ENCODE results near the gene MRGPRD.

The MRGPRD gene

DNA sequence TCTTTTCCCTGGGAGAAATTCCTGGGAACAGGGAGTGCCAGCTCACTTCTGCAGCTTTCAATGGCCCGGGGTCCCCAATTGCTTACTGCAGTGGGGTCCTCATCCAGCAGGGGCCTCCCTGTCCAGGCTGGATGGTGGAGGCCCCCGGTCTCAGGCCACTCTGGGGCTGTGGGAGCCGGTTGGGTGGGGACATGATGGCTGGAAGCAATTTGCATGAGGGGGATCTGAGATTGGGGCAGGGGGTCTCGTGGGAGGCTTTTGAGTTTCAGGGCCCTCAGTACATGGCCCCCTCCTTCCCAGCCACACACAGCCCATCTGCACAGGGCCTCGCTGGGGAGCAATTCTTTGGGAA lies 25.2 kb downstream of the MRGPRD start:
- H3K4me3 ChIP-seq (ENCODE audit: low read length) = no peak overlapping the region
- no peak overlapping the region for H3K4me2 ChIP-seq (ENCODE audit: low read depth, low read length)
- TF ChIP-seq EZH2 (optimal IDR thresholded peaks at IDR 0.05; ENCODE audit: low read depth, low read length) = no peak
- TF ChIP-seq, protein P1, sequence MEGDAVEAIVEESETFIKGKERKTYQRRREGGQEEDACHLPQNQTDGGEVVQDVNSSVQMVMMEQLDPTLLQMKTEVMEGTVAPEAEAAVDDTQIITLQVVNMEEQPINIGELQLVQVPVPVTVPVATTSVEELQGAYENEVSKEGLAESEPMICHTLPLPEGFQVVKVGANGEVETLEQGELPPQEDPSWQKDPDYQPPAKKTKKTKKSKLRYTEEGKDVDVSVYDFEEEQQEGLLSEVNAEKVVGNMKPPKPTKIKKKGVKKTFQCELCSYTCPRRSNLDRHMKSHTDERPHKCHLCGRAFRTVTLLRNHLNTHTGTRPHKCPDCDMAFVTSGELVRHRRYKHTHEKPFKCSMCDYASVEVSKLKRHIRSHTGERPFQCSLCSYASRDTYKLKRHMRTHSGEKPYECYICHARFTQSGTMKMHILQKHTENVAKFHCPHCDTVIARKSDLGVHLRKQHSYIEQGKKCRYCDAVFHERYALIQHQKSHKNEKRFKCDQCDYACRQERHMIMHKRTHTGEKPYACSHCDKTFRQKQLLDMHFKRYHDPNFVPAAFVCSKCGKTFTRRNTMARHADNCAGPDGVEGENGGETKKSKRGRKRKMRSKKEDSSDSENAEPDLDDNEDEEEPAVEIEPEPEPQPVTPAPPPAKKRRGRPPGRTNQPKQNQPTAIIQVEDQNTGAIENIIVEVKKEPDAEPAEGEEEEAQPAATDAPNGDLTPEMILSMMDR (IDR thresholded peaks at IDR 0.05; ENCODE audit: low read length) = no peak
- H3K79me2 ChIP-seq (ENCODE audit: low read length) = no peaks in the 10 kb centered on the region
- no peaks in the 10 kb centered on the region for H3K36me3 ChIP-seq (replicated peaks; ENCODE audit: insufficient read depth, low read length)
- no peak for DNase-seq
- H3F3A ChIP-seq (ENCODE audit: insufficient read depth, low read length) = no peaks in the 10 kb centered on the region
- H3K9ac ChIP-seq (ENCODE audit: low read length) = no peak overlapping the region
- H3K27ac ChIP-seq (ENCODE audit: low read length) = no peak overlapping the region
- H3K4me1 ChIP-seq (ENCODE audit: low read length) = no peaks in the 10 kb centered on the region
- H3K9me3 ChIP-seq (replicated peaks; ENCODE audit: insufficient read depth, low read length) = no peaks in the 10 kb centered on the region
- no peak overlapping the region for H2AFZ ChIP-seq (ENCODE audit: low read length)
- H4K20me1 ChIP-seq (ENCODE audit: insufficient read depth, low read length) = no peaks in the 10 kb centered on the region
- H3K27me3 ChIP-seq (replicated peaks; ENCODE audit: insufficient read depth, low read length) = peaks cover 35% of the 10 kb centered on the region
- no peaks in the 10 kb centered on the region for H3K9me2 ChIP-seq (replicated peaks; ENCODE audit: insufficient read depth, low read length)

DNA sequence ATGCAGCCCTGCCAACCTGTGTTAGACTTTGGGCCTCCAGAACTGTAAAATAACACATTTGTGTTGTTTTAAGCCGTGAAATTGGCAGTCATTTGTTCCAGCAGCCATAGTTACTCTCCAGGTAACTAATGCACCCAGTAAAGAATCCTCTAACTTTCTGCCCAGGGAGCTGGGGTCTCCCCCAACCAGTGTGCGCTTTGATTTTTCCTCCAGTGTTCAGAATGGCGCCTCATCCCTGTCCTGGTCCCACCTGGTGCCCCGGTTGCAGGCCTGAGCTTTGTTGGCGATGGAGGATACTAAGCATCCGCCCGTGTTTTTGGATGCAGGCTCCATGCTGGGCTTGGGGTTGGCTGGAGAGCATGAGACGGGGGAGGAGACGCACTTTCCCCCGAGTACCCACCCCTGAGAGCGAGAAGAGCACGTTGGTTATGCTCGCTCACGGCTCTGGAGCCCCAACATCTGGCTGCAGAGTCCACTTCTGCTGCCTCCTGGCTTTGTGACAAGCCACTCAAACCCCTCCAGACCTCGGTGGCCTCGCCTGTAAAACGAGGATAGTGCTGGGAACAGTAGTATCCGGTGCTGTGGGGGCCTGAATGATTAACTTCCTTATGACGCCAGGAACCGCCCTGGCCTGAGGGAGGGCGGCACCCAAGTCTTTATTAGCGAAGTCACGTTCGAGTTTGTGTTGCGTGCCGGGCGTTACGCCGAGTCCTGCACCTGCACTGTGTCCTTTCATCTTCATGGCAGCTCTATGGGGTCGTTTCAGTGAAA lies 25.8 kb downstream of the MRGPRD start:
- no peaks in the 10 kb centered on the region for H3K9me2 ChIP-seq (replicated peaks; ENCODE audit: insufficient read depth, low read length)
- H4K20me1 ChIP-seq (ENCODE audit: insufficient read depth, low read length) = no peaks in the 10 kb centered on the region
- H3F3A ChIP-seq (ENCODE audit: insufficient read depth, low read length) = no peaks in the 10 kb centered on the region
- H2AFZ ChIP-seq (ENCODE audit: low read length) = no peak overlapping the region
- H3K9me3 ChIP-seq (replicated peaks; ENCODE audit: insufficient read depth, low read length) = no peaks in the 10 kb centered on the region
- TF ChIP-seq EZH2 (optimal IDR thresholded peaks at IDR 0.05; ENCODE audit: low read depth, low read length) (no peak), EZH2phosphoT487 (IDR thresholded peaks at IDR 0.05; ENCODE audit: low read length) (no peak)
- TF ChIP-seq, protein P1 (IDR thresholded peaks at IDR 0.05; ENCODE audit: low read length) = no peak
- no peak overlapping the region for H3K4me2 ChIP-seq (ENCODE audit: low read depth, low read length)
- no peaks in the 10 kb centered on the region for H3K79me2 ChIP-seq (ENCODE audit: low read length)
- no peaks in the 10 kb centered on the region for H3K36me3 ChIP-seq (replicated peaks; ENCODE audit: insufficient read depth, low read length)
- no peak overlapping the region for H3K9ac ChIP-seq (ENCODE audit: low read length)
- no peaks in the 10 kb centered on the region for H3K4me1 ChIP-seq (ENCODE audit: low read length)
- no peak for DNase-seq
- peaks cover 30% of the 10 kb centered on the region for H3K27me3 ChIP-seq (replicated peaks; ENCODE audit: insufficient read depth, low read length)
- H3K4me3 ChIP-seq (ENCODE audit: low read length) = no peak overlapping the region
- H3K27ac ChIP-seq (ENCODE audit: low read length) = no peak overlapping the region

DNA sequence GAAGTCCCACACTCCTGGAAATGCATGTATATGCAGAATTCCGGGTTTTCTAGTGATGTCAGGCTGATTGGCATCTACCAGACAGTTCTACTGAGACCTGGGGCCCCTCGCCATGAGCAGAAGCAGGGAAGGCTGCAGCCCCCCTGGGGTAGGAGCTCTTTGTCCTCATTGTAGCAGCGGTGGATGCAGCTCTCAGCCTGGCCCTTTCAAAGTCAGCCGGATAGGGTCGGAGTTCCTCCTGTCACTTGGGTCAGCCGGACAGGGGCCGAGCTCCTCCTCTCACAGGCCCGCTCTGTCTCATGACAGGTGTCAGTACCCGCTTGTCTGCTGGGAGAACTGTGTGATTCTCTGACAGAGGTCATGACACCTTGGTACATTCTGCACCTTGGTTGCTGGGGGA lies 30.0 kb downstream of the MRGPRD start:
- Histone ChIP-seq H3K4me2 (ENCODE audit: low read depth, low read length) (no peak overlapping the region), H3K79me2 (ENCODE audit: low read length) (no peaks in the 10 kb centered on the region)

More for the DNA sequence above, 30.0 kb downstream of the MRGPRD start:
- DNase-seq = no peak
- Histone ChIP-seq H4K20me1 (ENCODE audit: insufficient read depth, low read length) (no peaks in the 10 kb centered on the region), H3K9me3 (replicated peaks; ENCODE audit: insufficient read depth, low read length) (no peaks in the 10 kb centered on the region), H3K27me3 (replicated peaks; ENCODE audit: insufficient read depth, low read length) (no peaks in the 10 kb centered on the region), H3K9me2 (replicated peaks; ENCODE audit: insufficient read depth, low read length) (no peaks in the 10 kb centered on the region), H3K4me3 (ENCODE audit: low read length) (no peak overlapping the region), H3F3A (ENCODE audit: insufficient read depth, low read length) (no peaks in the 10 kb centered on the region), H3K4me1 (ENCODE audit: low read length) (no peaks in the 10 kb centered on the region), H2AFZ (ENCODE audit: low read length) (no peak overlapping the region), H3K9ac (ENCODE audit: low read length) (no peak overlapping the region), H3K27ac (ENCODE audit: low read length) (no peak overlapping the region), H3K36me3 (replicated peaks; ENCODE audit: insufficient read depth, low read length) (no peaks in the 10 kb centered on the region)
- TF ChIP-seq, protein P1 (IDR thresholded peaks at IDR 0.05; ENCODE audit: low read length) = no peak
- TF ChIP-seq EZH2phosphoT487 (IDR thresholded peaks at IDR 0.05; ENCODE audit: low read length) = no peak
- no peak for TF ChIP-seq EZH2 (optimal IDR thresholded peaks at IDR 0.05; ENCODE audit: low read depth, low read length)
